Pulmonary artery endothelial cell (primary cell): ENCODE measurements around the gene CLPTM1L. TPM values are rescaled to one million over a fixed set of nuclear protein-coding genes. Genes with fewer than 3 reads are reported as not detected.
"Not testable (repeated sequence)": the region's sequence is repeated elsewhere in the genome, so short reads cannot be mapped to it uniquely, and the experiment has no call there.

Experiments
- DNase-seq: peaks from one replicate; pipeline ENCODE4 v3.0.0-alpha.2; 2011; ENCODE audit warnings: low read depth, low spot score
- total RNA-seq: library from RNA; depleted of rRNA; stranded (reverse); fragments of >200 nt; gene quantifications from 2 replicates; pipeline ENCODE4 v1.2.3, GENCODE V29; 2014

CLPTM1L gene
- total RNA-seq, 1 donor from 2014 or later: 343 TPM

DNA sequence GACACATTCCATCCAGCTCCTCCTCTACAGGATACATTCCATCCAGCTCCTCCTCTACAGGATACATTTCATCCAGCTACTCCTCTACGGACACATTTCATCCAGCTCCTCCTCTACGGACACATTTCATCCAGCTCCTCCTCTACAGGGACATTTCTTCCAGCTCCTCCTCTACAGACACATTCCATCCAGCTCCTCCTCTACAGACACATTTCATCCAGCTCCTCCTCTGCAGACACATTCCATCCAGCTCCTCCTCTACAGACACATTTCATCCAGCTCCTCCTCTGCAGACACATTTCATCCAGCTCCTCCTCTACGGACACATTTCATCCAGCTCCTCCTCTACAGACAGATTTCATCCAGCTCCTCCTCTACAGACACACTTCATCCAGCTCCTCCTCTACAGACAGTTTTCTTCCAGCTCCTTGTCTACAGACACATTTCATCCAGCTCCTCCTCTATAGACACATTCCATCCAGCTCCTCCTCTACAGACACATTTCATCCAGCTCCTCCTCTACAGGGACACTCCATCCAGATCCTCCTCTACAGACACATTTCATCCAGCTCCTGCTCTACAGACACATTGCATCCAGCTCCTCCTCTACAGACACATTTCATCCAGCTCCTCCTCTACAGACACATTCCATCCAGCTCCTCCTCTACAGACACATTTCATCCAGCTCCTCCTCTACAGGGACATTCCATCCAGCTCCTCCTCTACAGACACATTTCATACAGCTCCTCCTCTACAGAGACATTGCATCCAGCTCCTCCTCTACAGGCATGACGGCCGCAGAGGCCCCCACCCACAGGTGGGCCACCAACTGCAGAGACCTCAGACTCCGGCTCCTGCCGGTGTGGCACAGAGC lies 16.4 kb downstream of the CLPTM1L start:
- not testable (repeated sequence) for DNase-seq

DNA sequence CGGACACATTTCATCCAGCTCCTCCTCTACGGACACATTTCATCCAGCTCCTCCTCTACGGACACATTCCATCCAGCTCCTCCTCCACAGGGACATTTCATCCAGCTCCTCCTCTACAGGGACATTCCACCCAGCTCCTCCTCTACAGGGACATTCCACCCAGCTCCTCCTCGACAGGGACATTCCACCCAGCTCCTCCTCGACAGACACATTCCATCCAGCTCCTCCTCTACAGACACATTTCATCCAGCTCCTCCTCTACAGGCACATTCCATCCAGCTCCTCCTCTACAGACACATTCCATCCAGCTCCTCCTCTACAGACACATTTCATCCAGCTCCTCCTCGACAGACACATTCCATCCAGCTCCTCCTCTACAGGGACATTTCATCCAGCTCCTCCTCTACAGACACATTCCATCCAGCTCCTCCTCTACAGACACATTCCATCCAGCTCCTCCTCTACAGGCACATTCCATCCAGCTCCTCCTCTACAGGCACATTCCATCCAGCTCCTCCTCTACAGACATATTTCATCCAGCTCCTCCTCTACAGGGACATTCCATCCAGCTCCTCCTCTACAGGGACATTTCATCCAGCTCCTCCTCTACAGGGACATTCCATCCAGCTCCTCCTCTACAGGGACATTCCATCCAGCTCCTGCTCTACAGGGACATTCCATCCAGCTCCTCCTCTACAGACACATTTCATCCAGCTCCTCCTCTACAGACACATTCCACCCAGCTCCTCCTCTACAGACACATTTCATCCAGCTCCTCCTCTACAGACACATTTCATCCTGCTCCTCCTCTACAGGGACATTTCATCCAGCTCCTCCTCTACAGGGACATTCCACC lies 17.8 kb downstream of the CLPTM1L start:
- not testable (repeated sequence) for DNase-seq

DNA sequence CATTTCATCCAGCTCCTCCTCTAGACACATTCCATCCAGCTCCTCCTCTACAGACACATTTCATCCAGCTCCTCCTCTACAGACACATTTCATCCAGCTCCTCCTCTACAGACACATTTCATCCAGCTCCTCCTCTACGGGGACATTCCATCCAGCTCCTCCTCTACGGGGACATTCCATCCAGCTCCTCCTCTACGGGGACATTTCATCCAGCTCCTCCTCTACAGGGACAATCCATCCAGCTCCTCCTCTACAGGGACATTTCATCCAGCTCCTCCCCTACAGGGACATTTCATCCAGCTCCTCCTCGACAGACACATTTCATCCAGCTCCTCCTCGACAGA lies 18.4 kb downstream of the CLPTM1L start:
- not testable (repeated sequence) for DNase-seq

DNA sequence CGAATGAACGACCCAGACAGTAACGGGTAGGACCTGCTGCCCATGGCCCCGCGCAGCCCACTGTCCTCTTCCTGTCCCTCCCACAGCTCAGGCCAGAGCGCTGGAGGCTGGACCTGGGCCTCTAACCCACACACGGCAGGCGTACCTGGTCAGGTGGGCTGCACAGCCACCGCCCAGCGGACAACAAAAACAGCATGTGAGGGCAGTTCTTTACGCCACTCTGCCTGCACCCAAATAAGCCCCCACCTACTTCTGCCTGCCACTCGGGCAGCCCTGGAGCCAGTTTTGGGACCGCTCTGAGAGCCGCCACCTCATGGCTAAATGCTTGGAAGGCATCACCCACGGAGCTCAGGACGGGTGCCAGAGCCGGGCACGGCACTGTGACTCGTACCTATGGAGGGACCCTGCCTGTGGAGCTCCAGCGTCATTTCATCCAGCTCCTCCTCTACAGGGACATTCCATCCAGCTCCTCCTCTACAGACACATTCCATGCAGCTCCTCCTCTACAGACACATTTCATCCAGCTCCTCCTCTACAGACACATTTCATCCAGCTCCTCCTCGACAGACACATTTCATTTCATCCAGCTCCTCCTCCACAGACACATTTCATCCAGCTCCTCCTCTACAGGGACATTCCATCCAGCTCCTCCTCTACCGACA lies 18.9 kb downstream of the CLPTM1L start:
- no peak for DNase-seq

DNA sequence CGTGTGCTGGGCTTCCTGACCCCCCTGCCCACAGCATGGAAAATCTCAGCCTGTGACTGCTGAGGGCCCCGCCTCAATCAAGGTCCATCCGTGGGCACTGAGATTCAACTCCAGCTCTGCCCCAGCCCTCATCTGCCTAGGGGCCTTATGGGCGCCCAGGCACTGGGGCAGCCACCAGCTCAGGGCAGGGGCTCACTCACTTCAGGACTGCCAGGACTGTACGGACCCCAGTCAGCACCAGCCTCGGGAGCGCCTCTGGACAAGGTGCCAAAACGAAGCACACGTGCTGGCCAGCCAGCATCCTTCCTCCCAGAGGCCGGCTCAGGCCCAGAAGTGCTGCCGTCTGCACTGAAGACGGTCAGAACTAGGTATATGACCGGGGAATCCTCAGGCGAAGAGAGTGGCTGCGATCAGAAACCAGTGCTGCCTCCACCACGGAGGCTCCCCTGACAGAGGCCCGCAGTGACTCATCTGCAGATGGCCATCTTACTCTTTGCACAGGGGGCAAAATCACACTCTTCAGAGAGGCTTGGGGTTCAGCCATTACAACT lies 19.6 kb downstream of the CLPTM1L start:
- DNase-seq: no peak

DNA sequence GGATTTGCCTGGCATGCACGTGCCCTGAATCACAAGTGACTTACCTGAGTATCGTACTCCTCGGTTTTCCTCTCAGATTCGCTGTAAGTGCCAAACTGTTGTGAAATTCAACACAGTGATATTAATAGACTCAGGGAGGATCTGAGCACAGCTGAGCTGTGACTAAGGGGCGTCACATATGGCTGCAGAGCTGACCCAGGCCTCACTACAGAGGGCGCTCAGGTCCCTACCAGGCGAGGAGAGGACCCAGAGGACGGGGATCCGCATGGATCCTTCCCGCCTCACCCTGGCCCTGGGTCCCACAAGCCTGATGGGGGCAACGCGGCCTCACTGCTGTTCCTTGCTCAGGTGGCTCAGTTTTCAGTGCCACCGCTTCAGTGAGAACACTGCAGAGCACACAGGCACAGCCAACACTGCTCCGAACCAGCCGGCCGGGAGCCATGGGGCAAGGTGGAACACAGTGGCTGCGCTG lies 20.1 kb downstream of the CLPTM1L start:
- no peak for DNase-seq

DNA sequence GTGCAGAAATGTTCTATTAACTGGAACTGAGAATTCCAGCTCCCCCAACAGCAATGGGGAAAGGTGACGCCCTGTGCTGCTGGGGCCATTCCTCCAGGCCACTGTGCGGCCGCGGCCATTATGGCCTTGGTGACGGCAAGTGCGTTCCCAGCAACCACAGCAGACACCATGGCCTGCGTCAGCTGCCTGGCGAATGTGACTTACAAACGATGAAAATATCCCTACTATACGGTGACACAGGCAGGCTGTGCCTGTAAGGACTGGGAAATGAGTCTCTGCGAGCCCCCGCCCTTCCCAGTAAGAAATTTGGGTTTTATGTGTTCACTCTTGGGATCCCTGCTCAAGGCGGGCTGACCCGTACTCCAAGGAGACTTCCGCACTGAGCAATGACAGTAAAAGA lies 20.6 kb downstream of the CLPTM1L start:
- DNase-seq: no peak

DNA sequence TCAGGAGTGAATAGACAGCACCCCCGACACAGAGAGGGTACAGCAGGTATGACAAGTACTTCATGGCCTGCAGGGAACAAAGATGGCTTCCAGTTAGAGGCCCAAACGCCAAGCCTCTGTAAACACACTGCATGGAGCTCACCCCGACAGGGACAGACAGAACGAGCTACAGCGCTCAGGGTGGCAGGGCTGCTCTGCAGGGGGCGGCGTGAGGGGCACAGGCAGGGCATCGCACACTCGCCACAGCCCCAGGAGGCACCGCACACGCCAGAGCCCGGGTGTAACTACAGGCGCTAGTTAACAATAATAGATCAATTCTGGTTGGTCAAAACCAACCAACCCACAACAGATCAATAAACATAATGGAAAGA lies 21.1 kb downstream of the CLPTM1L start:
- no peak for DNase-seq

DNA sequence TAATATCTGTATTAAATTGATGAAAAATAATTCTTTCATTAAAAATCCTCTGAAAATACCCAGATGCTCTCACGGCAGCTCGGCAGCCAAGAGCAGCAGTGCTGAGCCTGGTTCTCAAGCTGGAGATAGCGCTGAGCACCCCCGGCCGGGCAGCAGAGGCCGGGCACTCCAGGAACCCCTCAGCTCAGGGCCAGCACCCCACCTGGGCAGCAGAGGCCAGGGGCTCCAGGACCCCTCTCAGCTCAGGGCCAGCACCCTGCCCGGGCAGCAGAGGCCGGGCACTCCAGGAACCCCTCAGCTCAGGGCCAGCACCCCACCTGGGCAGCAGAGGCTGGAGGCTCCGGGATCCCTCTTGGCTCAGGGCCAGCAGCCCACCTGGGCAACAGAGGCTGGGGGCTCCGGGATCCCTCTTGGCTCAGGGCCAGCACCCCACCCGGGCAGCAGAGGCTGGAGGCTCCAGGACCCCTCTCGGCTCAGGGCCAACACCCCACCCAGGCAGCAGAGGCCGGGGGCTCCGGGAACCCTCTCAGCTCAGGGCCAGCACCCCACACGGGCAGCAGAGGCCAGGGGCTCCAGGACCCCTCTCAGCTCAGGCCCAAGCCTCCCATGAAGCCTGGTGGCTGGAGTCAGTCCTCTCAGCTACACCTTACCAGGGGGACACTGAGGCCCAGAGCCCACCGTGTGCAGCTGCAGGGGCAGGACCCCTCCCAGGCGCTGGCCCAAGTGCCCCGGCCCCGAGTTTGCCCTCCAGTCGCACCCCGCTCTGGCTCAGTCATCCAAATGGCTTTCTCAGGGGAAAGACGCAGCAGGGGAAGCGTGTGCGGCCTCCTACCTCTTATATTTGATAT lies 21.7 kb downstream of the CLPTM1L start:
- no peak for DNase-seq

DNA sequence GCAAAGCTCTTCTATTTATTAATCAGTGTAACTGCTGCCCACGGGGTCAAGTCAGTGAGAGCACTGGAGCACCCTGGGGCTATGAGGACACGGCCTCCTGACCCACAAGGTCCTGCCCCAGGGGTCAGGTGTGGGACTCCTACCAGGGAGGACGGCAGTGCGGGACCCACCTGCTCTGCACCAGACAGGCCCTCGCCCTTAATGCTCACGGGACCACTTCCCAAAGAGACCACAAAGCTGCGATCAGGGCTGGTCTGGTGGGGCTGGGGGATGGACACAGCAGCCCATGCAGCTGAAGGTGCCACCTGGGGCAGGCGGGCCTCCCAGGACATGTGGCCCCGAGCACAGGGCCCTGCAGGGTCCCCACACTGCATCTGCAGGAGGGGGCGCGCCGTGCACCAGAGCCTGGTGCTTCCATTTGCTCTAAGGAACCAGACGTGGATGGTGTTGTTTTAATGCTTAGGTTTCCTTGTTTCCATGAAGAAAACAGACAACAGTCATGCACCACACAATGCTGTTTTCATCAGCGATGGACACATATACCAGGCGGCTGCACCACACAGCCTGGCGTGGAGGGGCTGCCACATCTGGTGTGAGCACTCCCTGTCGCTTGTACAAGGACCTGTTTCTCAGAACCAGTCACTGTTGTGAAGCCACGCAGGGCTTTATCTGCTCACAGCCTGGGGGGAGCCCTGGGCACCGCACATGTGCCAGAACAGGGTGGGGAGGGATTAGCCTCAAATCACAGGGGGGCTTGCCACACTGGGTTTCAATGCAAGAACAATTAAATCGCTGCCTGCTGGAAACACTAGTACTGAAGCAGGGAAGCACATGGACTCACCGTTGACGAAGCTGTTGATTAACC lies 22.6 kb downstream of the CLPTM1L start:
- no peak for DNase-seq

DNA sequence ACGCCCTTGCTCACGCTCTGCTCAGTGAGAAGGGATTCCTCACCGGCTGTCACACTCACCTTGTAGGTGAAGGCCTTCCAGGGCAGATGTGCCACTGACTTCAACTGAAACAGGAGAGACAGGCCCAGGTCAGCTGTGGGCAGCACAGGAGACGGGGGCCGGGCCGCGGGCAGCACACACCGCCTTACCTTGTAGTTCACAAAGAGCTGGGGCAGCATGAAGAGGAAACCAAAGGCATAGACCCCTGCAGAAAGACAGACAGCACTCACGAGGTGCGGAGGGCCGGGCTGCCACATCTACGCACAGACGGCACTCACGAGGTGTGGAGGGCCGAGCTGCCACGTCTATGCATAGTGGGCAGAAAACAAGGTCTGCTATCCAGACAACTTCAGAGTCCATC lies 23.3 kb downstream of the CLPTM1L start:
- no peak for DNase-seq

DNA sequence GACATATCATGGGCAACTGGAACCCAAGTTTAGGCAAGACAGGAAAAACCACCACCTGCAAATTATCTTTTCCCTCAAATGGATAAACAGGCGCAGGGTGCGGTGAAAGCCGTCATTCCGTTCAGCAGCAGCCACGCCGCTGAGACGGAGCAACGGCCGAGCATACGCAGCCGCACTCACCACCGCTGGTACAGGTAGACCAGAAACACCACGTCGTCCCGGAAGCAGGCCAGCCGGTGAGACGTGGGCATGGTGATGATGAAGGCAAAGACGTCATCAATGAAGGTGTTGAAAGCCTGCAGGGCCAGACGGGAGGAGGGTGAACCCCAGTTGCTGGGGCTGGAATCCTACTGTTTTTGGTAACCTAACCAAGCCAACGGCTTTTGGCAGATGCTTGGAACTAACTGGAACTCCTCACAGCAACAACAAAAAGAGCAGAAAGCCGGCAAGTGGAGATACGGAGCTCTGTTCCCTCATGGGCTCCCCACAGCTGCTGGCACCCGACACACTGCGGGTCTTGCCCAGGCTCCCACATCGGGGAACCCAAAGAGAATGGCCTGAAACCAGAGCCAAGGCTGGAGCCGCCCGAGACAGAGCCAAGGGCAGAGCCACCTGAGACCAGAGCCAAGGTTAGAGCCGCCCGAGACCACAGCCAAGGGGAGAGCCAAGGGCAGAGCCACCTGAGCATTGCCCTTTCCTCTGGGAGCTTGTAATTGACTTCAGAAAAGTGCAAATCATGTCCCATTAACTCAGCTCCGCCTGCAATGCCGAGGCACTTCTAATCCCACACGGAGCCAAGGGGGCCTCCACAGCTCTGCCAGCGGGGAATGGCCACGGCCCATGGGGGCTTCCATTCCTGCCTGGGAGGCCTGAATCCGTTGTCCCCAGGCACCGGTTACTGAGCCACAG lies 24.2 kb downstream of the CLPTM1L start:
- DNase-seq: no peak

DNA sequence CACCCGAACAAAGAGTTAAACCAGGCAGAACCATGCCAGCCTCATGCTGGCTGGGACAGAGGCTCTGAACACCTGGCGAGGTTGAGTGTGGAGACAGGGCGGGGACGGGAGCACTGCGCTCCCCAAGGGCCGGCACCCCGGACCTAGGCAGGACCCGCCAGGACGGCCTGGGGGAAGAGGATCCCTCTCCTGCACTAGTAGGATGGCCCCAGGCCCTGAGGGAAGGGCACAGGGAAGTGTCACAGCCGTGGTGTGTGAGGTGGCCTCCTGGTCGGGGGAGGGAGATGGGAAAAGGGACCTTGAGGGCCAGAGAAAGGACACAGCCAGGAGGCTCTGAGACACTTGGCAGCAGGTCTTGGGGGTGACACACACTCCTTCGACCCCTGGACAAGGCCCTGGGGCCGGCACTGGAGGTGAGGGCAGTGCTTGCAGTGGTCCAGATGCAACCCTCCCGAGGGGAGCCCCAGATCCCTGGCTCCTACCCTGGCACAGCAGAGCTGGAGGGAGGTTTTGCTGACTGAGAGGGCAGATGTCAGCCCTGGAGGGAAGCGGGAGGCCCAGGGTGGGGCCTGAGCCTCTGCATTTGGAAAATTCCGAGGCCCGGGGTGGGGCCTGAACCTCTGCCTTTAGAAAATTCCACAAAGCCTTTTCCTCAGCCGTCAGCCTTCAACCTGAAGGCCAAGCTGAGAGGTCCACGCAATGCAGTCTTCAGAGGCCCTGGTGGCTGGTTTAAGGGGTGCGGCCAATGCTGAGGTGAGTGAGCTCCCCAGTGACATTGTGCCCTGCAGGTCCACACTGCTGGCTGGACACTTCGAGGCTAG lies 25.3 kb downstream of the CLPTM1L start:
- no peak for DNase-seq

DNA sequence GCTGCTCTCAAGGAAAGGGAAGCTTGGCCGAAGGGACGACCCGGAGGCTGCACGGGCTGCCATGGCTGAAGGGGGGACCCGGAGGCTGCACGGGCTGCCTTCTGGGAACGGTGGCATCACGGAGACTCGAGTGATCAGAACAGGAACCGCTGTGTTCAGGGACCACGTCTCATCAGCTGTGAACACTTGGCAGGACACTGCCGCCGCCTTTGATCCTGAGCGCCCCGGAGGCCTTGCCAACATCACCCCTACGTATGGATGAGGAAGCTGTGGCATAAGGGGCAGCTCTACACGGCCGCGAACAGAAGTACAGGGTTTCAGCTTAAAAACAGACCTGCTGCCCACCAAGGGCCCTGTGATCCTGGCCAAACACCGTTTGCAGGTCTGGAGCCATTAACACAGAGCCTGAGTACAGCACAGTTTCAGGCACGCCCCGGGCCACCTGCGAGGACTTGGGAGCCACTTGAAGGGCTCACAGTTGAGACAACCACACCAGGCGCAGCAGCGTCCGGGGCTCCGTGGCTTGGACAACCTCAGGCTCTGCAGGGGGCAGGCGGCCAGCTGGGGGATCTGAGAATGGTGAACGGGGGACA lies 26.1 kb downstream of the CLPTM1L start:
- DNase-seq: no peak

DNA sequence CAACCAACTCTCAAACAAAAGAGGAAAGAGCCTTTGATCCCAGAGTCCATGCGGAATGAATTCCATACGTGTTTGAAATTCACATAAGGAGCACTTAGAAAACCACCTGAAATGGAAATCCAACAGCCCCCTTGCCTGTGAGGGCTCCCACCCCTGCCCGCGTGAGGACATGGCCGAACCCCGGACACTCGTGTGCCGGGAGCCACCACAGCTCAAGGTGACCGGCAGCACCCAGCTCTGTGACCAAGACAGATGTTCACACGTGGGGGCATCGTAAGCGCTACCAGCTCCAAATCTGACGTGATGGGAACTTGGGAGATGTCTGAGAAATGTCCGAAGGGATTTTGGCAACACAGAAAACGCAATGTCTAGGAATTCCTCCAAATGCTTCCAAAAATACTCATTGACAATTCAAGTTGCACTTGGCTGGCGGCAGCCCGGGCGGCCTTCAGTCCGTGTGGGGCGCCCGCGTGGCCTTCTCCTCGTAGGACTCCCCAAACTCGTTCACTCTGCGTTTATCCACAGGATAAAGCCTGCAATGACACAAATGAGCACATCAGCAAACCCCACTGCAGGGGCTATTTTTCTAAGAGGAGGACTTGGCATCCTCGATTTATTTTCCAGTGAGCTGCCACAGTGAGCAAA lies 26.9 kb downstream of the CLPTM1L start:
- DNase-seq: no peak

DNA sequence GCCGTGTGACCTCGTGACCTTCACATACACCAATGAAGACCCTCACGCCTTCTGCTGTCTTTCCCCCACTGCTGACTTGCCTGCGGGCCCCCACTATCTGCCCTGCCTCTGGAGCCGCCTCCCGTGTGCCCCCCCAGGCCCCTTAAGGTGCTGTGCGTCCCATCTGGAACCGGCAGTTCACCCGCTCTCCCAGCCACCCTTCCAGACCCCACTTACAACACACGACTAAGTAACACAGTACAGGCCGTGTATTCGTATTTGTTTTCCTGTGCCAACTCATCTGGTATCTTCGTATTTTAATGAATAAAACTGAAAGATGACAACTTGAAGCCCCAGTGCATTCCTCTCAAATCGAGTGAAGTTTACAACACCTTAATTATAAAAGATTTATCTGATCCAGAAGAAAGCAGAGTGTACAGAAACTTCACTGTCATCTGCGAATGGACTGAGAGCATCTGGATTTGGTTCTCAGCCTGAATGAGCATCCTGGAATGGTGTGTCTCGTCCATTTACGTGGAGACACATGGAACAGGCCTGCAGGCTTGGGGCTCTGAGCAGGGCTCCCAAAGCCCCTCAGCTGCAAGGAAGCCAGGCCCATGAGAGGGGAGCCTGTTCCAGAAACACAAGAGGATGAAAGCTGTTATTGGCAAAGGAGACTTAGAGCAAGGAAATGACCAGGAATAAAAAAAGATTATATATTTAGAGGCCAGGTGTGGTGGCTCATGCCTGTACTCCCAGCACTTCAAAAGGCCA lies 28.1 kb downstream of the CLPTM1L start:
- DNase-seq: no peak
